NB4 (cell line): ENCODE measurements around the gene OPCML.

Experiments
- DNase-seq: peaks from one replicate; pipeline ENCODE4 v3.0.0; 2010; ENCODE audit warnings: low read depth
- H3K4me3 ChIP-seq: one replicate; pipeline ENCODE4 v1.5.1; 2011; ENCODE audit warnings: mild to moderate bottlenecking, low read depth, low read length, moderate library complexity
- CTCF ChIP-seq: IDR thresholded peaks from one replicate; pipeline ENCODE4 v1.5.1; 2012; ENCODE audit warnings: low read depth, low read length
- MAX ChIP-seq: IDR thresholded peaks from 2 replicates; pipeline ENCODE4 v1.6.1; 2011; ENCODE audit warnings: low read depth, low read length
- MYC ChIP-seq: IDR thresholded peaks from 2 replicates; pipeline ENCODE4 v1.6.1; 2011; ENCODE audit warnings: low read depth, low read length
- POLR2A ChIP-seq: IDR thresholded peaks from 2 replicates; pipeline ENCODE4 v1.6.1; 2011; ENCODE audit warnings: mild to moderate bottlenecking; ENCODE audit not compliant: insufficient read length; ENCODE audit errors: extremely low read depth

Gene OPCML

DNA sequence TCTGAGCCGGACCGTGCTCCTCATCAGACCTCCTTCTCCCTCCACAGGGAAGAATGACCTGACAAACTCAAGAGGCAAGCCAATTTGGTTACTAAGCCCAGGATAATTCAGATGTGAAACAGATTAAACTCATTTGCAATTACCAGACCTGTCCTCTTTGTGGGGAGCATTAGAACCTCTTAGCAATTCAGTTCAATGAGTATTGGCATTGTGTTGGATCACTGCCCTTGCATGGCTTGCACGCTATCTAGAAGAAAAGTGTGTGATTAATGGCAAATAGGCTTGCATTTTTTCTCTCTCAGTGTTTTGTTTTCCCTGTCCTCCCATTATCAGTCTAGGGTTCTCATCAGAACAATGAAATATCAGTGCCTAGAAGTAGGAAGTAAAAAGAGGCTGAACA, 365.6 kb downstream of the OPCML start:
- no peak overlapping the region for H3K4me3 ChIP-seq
- TF ChIP-seq CTCF, result no peak
- TF ChIP-seq POLR2A, result no peak
- TF ChIP-seq MYC, result no peak
- no peak for TF ChIP-seq MAX
- no peak for DNase-seq

GRCh38 chr11:133164986-133165385, 367.3 kb downstream of the OPCML start:
- no peak for DNase-seq
- TF ChIP-seq POLR2A (no peak), MAX (no peak)
- H3K4me3 ChIP-seq, result no peak overlapping the region

- TF ChIP-seq MYC, result no peak
- peak; percentile 88 for TF ChIP-seq CTCF
- TF ChIP-seq MAX, result no peak
- peak; percentile 65 for DNase-seq
- H3K4me3 ChIP-seq, result no peak overlapping the region
These were observed 368.6 kb downstream of the OPCML start for GRCh38 chr11:133163463-133164419.

GRCh38 chr11:133162227-133162626, 370.1 kb downstream of the OPCML start:
- no peak overlapping the region for H3K4me3 ChIP-seq
- no peak for TF ChIP-seq MYC
- TF ChIP-seq POLR2A, result no peak
- no peak for TF ChIP-seq MAX
- TF ChIP-seq CTCF, result no peak
- DNase-seq, result no peak

GRCh38 chr11:133160754-133161153, 371.5 kb downstream of the OPCML start:
- TF ChIP-seq MAX (no peak), MYC (no peak), POLR2A (no peak), CTCF (no peak)
- DNase-seq, result no peak
- no peak overlapping the region for H3K4me3 ChIP-seq

GRCh38 chr11:133156986-133157745, 375.1 kb downstream of the OPCML start:
- H3K4me3 ChIP-seq, result no peak overlapping the region
- no peak for TF ChIP-seq MAX
- TF ChIP-seq POLR2A, result no peak
- DNase-seq, result no peak
